Spleen (tissue), 11 donors: ENCODE data around the gene PTPRM. TPM values are rescaled to one million over a fixed set of nuclear protein-coding genes. Genes with fewer than 3 reads are reported as not detected.

Experiments used
- DNase-seq: peaks from one replicate; pipeline ENCODE4 v3.0.0-alpha.2; 2020
- H3K27ac ChIP-seq, 8 donors: fragments of 200-600 bp; sonication (generic) in 7 of 8; 1 replicate in 4 of 8; 2 replicates in 4 of 8; pipeline versions ENCODE4 v1.5.0 to v1.8.0; 2016 to 2021; ENCODE audit warnings: inconsistent platforms in 4 of 8, mild to moderate bottlenecking in 4 of 8, moderate library complexity in 1 of 8
- H3K27me3 ChIP-seq, 7 donors: fragments of 200-600 bp; sonication (generic) in 6 of 7; replicated peaks in 1 of 7; 1 replicate in 4 of 7; 2 replicates in 3 of 7; pipeline versions ENCODE4 v1.5.0 to v1.8.0; 2016 to 2021; ENCODE audit warnings: inconsistent platforms in 3 of 7, mild to moderate bottlenecking in 1 of 7
- H3K36me3 ChIP-seq, 6 donors: fragments of 200-600 bp; sonication (generic) in 5 of 6; 1 replicate in 4 of 6; 2 replicates in 2 of 6; pipeline versions ENCODE4 v1.5.0 to v1.8.0; 2016 to 2021; ENCODE audit warnings: inconsistent platforms in 2 of 6
- H3K4me1 ChIP-seq, 6 donors: fragments of 200-600 bp; sonication (generic) in 5 of 6; 1 replicate in 3 of 6; 2 replicates in 3 of 6; pipeline versions ENCODE4 v1.5.0 to v1.8.0; 2016 to 2021; ENCODE audit warnings: inconsistent platforms in 3 of 6
- H3K4me3 ChIP-seq, 8 donors: fragments of 200-600 bp; sonication (generic) in 7 of 8; 1 replicate in 4 of 8; 2 replicates in 4 of 8; pipeline versions ENCODE4 v1.5.0 to v1.8.0; 2016 to 2021; ENCODE audit warnings: inconsistent platforms in 4 of 8, mild to moderate bottlenecking in 4 of 8, moderate library complexity in 2 of 8
- H3K9me3 ChIP-seq, 8 donors: fragments of 200-600 bp; sonication (generic) in 7 of 8; 1 replicate in 4 of 8; 2 replicates in 4 of 8; pipeline versions ENCODE4 v1.5.0 to v1.8.0; 2016 to 2021; ENCODE audit warnings: inconsistent platforms in 4 of 8
- POLR2A ChIP-seq, 3 donors: fragments of 450-650 bp; IDR thresholded peaks; one replicate each; pipeline ENCODE4 v1.5.1; 2017; ENCODE audit warnings: antibody characterized with exemption in 3 of 3, mild to moderate bottlenecking in 1 of 3
- POLR2AphosphoS5 ChIP-seq, 3 donors: sonication (generic); formaldehyde crosslinking; IDR thresholded peaks; one replicate each; pipeline ENCODE4 v1.5.1; 2017; ENCODE audit warnings: antibody characterized with exemption in 3 of 3
- WGBS, 5 donors: extraction: QIAGEN DNeasy Blood & Tissue Kit in 3 of 5; methylation state at CpG; one replicate each; pipeline versions ENCODE4 v1.1.5 to v1.1.7; 2013 to 2018; 5-methylcytosine and 5-hydroxymethylcytosine counted together
- intact Hi-C: fragments of 100-400 bp; cut with DNase I; formaldehyde crosslinking; loops from one replicate; pipeline ENCODE4 v1.15.0; 2023; ENCODE audit warnings: low total_unique reads
- polyA plus RNA-seq, 3 donors: library from polyadenylated mRNA; stranded (reverse); fragments of 200-250 nt; gene quantifications; one replicate each; pipeline ENCODE4 v1.2.1, GENCODE V29; 2013
- total RNA-seq, 7 donors: library from RNA; depleted of rRNA in 3 of 7; stranded (reverse); fragments of >200 nt in 3 of 7; fragmentation: NEBNext Ultra II Directional in 4 of 7; extraction: Animal tissue kit (Norgen Biotek cat#: 25700) in 4 of 7; gene quantifications; one replicate each; pipeline versions ENCODE4 v1.1.0 to v1.2.1, GENCODE V29; 2016 to 2021
- TF ChIP-seq, protein P1 (sequence below), 11 experiments: fragments of 200-600 bp in 7 of 11; fragments of 450-650 bp in 4 of 11; sonication (generic) in 4 of 11; IDR thresholded peaks in 8 of 11; conservative IDR thresholded peaks in 3 of 11; 1 replicate in 7 of 11; 2 replicates in 4 of 11; pipeline versions ENCODE4 v1.4.0 to v1.8.0; 2016 to 2021; ENCODE audit warnings: antibody characterized with exemption in 11 of 11, inconsistent platforms in 4 of 11, mild to moderate bottlenecking in 1 of 11
- donor health status: healthy with polysubstance abuse.
- donor health status: DM: no; HTN: no; CAD: no; lungs with moderate emphysema.
- donor health status: DM: no; HTN: no; CAD: no.
- donor health status: Bipolar disorder and iron deficiency.
- donor health status: healthy.
- donor health status: DM: no; HTN: no; CAD: no.
- donor health status: DM: yes; HTN: yes; CAD: no.

Gene PTPRM
- total and polyA plus RNA-seq, 10 donors: 23.5 to 97.8 (median 62.8) TPM

DNA sequence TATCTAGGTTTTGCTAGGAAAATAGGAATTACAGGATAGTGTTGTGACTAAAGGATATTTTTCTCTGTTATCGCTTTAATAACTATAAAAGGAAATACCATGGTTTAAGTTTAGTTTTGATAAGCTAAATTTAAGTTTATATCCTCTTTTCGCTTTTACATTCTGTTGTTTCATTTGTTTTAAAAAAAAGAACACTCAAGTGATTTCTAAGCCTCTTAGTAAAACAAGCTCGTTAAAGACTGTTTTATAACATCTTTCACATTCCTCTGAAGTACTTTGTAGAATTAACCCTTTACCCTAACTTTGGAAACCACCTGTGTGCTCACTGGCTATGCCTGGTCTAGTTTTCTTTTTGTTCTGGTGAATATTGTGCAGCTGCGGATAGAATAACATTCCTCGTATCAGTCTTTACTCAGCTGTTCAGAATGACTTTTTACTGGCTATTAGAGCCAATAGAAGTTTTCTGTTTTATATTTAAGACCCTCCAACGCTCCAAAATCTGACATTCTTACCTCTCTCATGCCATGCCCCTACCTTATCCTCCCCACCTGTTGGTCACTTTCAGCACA is 183.1 kb downstream of the PTPRM start:
- Histone ChIP-seq H3K27me3 (no peaks in the 10 kb centered on the region), H3K36me3 (no peaks in the 10 kb centered on the region), H3K9me3 (peaks cover 0 to 18% (median 15%) of the 10 kb centered on the region in 8 donors), H3K4me1 (peaks cover 0 to 24% (median 18%) of the 10 kb centered on the region in 6 donors), H3K27ac (no peak overlapping the region), H3K4me3 (no peak overlapping the region)
- no peak for TF ChIP-seq POLR2A (IDR thresholded peaks at IDR 0.05)
- intact Hi-C loops: no loop called here
- DNase-seq: no peak
- 54 to 75% (median 71%) methylated on average over 6 of the region's 6 CpGs for WGBS, 5 donors

GRCh38 chr18:7750966-7751365 is 183.8 kb downstream of the PTPRM start:
- intact Hi-C loops: no loop called here
- Histone ChIP-seq H3K27ac (no peak overlapping the region), H3K36me3 (no peaks in the 10 kb centered on the region), H3K4me3 (no peak overlapping the region), H3K27me3 (no peaks in the 10 kb centered on the region), H3K4me1 (peaks cover 0 to 24% (median 18%) of the 10 kb centered on the region in 6 donors), H3K9me3 (peaks cover 0 to 10% (median 7%) of the 10 kb centered on the region in 8 donors)
- TF ChIP-seq POLR2AphosphoS5 (IDR thresholded peaks at IDR 0.05): no peak
- DNase-seq: no peak
- 80 to 87% (median 82%) methylated on average over 5 of the region's 5 CpGs for WGBS, 5 donors

GRCh38 chr18:7754258-7754657 is 187.1 kb downstream of the PTPRM start:
- TF ChIP-seq, protein P1, sequence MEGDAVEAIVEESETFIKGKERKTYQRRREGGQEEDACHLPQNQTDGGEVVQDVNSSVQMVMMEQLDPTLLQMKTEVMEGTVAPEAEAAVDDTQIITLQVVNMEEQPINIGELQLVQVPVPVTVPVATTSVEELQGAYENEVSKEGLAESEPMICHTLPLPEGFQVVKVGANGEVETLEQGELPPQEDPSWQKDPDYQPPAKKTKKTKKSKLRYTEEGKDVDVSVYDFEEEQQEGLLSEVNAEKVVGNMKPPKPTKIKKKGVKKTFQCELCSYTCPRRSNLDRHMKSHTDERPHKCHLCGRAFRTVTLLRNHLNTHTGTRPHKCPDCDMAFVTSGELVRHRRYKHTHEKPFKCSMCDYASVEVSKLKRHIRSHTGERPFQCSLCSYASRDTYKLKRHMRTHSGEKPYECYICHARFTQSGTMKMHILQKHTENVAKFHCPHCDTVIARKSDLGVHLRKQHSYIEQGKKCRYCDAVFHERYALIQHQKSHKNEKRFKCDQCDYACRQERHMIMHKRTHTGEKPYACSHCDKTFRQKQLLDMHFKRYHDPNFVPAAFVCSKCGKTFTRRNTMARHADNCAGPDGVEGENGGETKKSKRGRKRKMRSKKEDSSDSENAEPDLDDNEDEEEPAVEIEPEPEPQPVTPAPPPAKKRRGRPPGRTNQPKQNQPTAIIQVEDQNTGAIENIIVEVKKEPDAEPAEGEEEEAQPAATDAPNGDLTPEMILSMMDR (IDR thresholded peaks at IDR 0.05 in 8 of 11, conservative IDR thresholded peaks at IDR 0.05 in 3 of 11): no peak
- TF ChIP-seq POLR2AphosphoS5 (IDR thresholded peaks at IDR 0.05) (no peak), POLR2A (IDR thresholded peaks at IDR 0.05) (no peak)
- Histone ChIP-seq H3K27ac (no peak overlapping the region), H3K27me3 (no peaks in the 10 kb centered on the region), H3K4me1 (peaks cover 0 to 10% (median 5%) of the 10 kb centered on the region in 6 donors), H3K36me3 (no peaks in the 10 kb centered on the region), H3K4me3 (no peak overlapping the region), H3K9me3 (no peaks in the 10 kb centered on the region)
- intact Hi-C loops: no loop called here
- WGBS, 5 donors: 88 to 97% (median 88%) methylated on average over 1 of the region's 1 CpG
- no peak for DNase-seq

DNA sequence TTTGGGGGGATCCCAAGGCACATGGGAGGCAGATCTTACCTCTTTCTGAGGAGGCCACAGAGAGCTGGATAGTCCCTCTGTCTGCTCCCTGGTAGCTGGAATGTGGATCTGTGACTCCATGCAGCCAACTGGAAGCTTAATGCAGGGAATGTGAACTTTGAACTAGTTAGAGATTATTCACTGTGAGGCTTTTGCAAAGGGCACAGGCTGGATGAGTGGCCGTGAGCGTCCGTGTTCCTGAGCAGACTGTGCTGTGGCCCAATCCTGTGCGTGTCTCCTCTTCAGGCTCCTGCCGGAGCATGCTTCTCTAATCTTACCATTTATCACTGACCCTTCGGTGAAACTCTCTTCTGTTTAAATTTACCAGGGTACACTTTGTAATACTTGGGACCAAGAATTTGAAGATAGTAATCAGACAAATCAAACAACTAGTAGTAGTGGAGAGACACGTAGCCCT is 187.6 kb downstream of the PTPRM start:
- Histone ChIP-seq H3K9me3 (no peaks in the 10 kb centered on the region), H3K27ac (no peak overlapping the region), H3K4me3 (no peak overlapping the region), H3K4me1 (peaks cover 0 to 6% (median under 1%) of the 10 kb centered on the region in 6 donors), H3K27me3 (no peaks in the 10 kb centered on the region), H3K36me3 (no peaks in the 10 kb centered on the region)
- DNase-seq: no peak
- intact Hi-C loops: no loop called here
- TF ChIP-seq POLR2A (IDR thresholded peaks at IDR 0.05) (no peak), POLR2AphosphoS5 (IDR thresholded peaks at IDR 0.05) (no peak)
- TF ChIP-seq, protein P1 (IDR thresholded peaks at IDR 0.05 in 8 of 11, conservative IDR thresholded peaks at IDR 0.05 in 3 of 11): no peak
- WGBS, 5 donors: 88 to 98% (median 95%) methylated on average over 7 of the region's 7 CpGs

DNA sequence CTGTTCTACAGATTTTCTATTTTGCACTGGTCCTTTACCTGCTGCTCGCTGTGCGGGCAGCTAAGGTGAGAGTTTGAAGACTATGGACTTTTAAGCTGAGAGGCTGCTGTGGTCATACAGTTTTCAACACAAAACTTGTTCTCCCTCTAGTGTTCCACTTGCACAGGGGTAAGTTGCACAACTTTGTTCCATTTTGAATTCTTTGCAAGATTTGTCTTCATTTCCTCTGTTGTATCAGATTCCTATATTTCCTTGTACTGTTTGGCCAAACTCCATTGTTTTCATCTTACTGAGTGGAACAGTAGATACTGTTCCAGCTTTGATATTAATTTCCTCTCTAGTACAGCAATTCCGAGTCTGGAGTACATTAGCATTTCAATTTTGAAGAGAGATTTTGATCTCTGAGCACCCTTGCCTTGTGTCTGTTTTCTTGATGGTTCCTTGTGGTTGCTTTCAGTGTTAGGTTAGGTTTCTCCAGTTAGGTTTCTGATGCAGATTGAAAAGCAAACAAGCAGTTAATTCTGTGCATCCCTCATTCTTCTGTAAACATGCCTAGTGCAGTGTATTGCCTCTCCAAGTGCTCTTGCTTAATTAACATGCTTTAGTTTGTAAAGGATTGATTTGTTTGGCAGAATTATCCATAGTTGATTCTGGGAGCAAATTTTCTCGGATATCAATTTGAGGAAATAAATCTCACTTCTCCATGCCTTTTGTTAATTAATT is 188.8 kb downstream of the PTPRM start:
- Histone ChIP-seq H3K27me3 (no peaks in the 10 kb centered on the region), H3K4me1 (no peaks in the 10 kb centered on the region), H3K36me3 (no peaks in the 10 kb centered on the region), H3K27ac (no peak overlapping the region), H3K9me3 (no peaks in the 10 kb centered on the region), H3K4me3 (no peak overlapping the region)
- TF ChIP-seq POLR2AphosphoS5 (IDR thresholded peaks at IDR 0.05): no peak
- TF ChIP-seq, protein P1 (IDR thresholded peaks at IDR 0.05 in 8 of 11, conservative IDR thresholded peaks at IDR 0.05 in 3 of 11): no peak
- no peak for TF ChIP-seq POLR2A (IDR thresholded peaks at IDR 0.05)
- intact Hi-C loops: no loop called here
- 80 to 89% (median 86%) methylated on average over 4 of the region's 4 CpGs for WGBS, 5 donors
- DNase-seq: no peak
